Common myeloid progenitor, CD34-positive (primary cell): ENCODE measurements around the gene TEX2.
A peak's percentile ranks its signal among the peaks of the same experiment; 100 is the strongest.
"Not testable (repeated sequence)": the region's sequence is repeated elsewhere in the genome, so short reads cannot be mapped to it uniquely, and the experiment has no call there.

Experiments
- CTCF ChIA-PET: fragments of 350-600 bp; sonication (Branson Sonifier 250); formaldehyde crosslinking; loops from one replicate; lab custom pipeline; 2021; ENCODE audit warnings: antibody characterized with exemption; lab: Charles Lee
- POLR2A ChIA-PET: fragments of 350-600 bp; sonication (Branson Sonifier 250); formaldehyde crosslinking; loops from one replicate; lab custom pipeline; 2021; ENCODE audit warnings: antibody characterized with exemption; lab: Charles Lee
- DNase-seq, 3 donors: peaks; one replicate each; pipeline versions ENCODE4 v3.0.0 to v3.0.0-alpha.2; 2013
- H3K27ac ChIP-seq, 2 experiments: 1 replicate in 1 of 2; 2 replicates in 1 of 2; pipeline ENCODE4 v1.7.0; 2013; ENCODE audit warnings: inconsistent platforms in 2 of 2, low read length in 2 of 2, mild to moderate bottlenecking in 2 of 2, low read depth in 1 of 2, moderate library complexity in 1 of 2; ENCODE audit not compliant: severe bottlenecking in 2 of 2, insufficient read depth in 1 of 2, poor library complexity in 1 of 2
- H3K27me3 ChIP-seq, 5 experiments: replicated peaks in 2 of 5; 1 replicate in 3 of 5; 2 replicates in 2 of 5; pipeline versions ENCODE4 v1.6.1 to v1.7.0; 2013; ENCODE audit warnings: low read length in 4 of 5, mild to moderate bottlenecking in 2 of 5, moderate library complexity in 2 of 5, inconsistent platforms in 1 of 5; ENCODE audit not compliant: insufficient read depth in 5 of 5, control insufficient read depth in 4 of 5
- H3K36me3 ChIP-seq, 4 experiments: 1 replicate in 2 of 4; 2 replicates in 2 of 4; pipeline versions ENCODE4 v1.6.1 to v1.7.0; 2013; ENCODE audit warnings: low read length in 3 of 4, control low read depth in 1 of 4, mild to moderate bottlenecking in 1 of 4; ENCODE audit not compliant: control insufficient read depth in 4 of 4, insufficient read depth in 4 of 4
- H3K4me1 ChIP-seq, 4 experiments: 1 replicate in 3 of 4; 2 replicates in 1 of 4; pipeline versions ENCODE4 v1.6.1 to v1.7.1; 2013; ENCODE audit warnings: low read length in 3 of 4, mild to moderate bottlenecking in 3 of 4, control low read depth in 1 of 4, inconsistent platforms in 1 of 4, moderate library complexity in 1 of 4; ENCODE audit not compliant: control insufficient read depth in 4 of 4, insufficient read depth in 4 of 4; ENCODE audit errors: control extremely low read depth in 1 of 4
- H3K4me3 ChIP-seq, 7 experiments: 1 replicate in 4 of 7; 2 replicates in 3 of 7; pipeline versions ENCODE4 v1.5.1 to v1.7.0; 2013; ENCODE audit warnings: mild to moderate bottlenecking in 7 of 7, low read length in 6 of 7, moderate library complexity in 6 of 7, inconsistent platforms in 2 of 7, low read depth in 2 of 7, control low read depth in 1 of 7; ENCODE audit not compliant: insufficient read depth in 4 of 7, control insufficient read depth in 1 of 7; ENCODE audit errors: extremely low read depth in 1 of 7
- H3K9me3 ChIP-seq, 5 experiments: 1 replicate in 4 of 5; 2 replicates in 1 of 5; pipeline versions ENCODE4 v1.6.1 to v1.7.1; 2013; ENCODE audit warnings: low read length in 4 of 5, mild to moderate bottlenecking in 2 of 5, inconsistent platforms in 1 of 5, low read depth in 1 of 5, moderate library complexity in 1 of 5; ENCODE audit not compliant: control insufficient read depth in 4 of 5, insufficient read depth in 2 of 5; ENCODE audit errors: control extremely low read depth in 1 of 5
- WGBS: methylation state at CpG from one replicate; pipeline ENCODE4 v1.1.5; 2013; ENCODE audit not compliant: insufficient coverage; 5-methylcytosine and 5-hydroxymethylcytosine counted together

Gene TEX2

GRCh38 chr17:64223283-64223682 is 39.8 kb downstream of the TEX2 start:
- H3K36me3 ChIP-seq = peaks cover 0 to 2% (median 0%) of the 10 kb centered on the region in 4 experiments
- H3K4me3 ChIP-seq = no peak overlapping the region
- no peaks in the 10 kb centered on the region for H3K9me3 ChIP-seq
- no CpG with 5 or more reads among the region's 2 CpGs for WGBS
- H3K27ac ChIP-seq = no peak overlapping the region
- POLR2A ChIA-PET = no interaction called here
- CTCF ChIA-PET = interaction anchor here (1.0 to 1.5 kb wide), 2 partner anchors 13 to 28 kb away, joined by 3 read pairs; no protein-coding TSS in a partner anchor
- no peaks in the 10 kb centered on the region for H3K4me1 ChIP-seq
- H3K27me3 ChIP-seq = no peaks in the 10 kb centered on the region
- no peak for DNase-seq

DNA sequence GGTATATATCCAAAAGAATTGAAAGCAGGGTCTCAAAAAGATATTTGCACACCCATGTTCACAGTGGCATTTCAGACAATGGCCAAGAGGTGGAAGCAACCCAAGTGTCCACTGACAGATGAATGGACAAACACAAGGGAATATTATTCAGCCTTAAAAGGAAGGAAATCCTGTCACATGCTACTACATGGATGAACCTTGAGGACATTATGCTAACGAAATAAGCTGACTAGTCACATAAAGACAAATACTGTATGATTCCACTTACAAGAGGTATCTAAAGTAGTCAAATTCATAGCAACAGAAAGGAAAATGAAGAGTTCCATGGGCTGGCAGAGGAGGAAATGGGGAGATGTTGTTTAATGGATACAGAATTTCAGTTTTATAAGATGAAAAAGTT is 41.4 kb downstream of the TEX2 start:
- H3K27ac ChIP-seq = no peak overlapping the region
- no CpG with 5 or more reads among the region's 1 CpG for WGBS
- H3K36me3 ChIP-seq = peaks cover 0 to 2% (median 0%) of the 10 kb centered on the region in 4 experiments
- no peak for DNase-seq
- POLR2A ChIA-PET = no interaction called here
- H3K4me1 ChIP-seq = peaks cover 0 to 12% (median 8%) of the 10 kb centered on the region in 4 experiments
- no peaks in the 10 kb centered on the region for H3K27me3 ChIP-seq
- H3K4me3 ChIP-seq = no peak overlapping the region
- no peaks in the 10 kb centered on the region for H3K9me3 ChIP-seq
- CTCF ChIA-PET = no interaction called here

- H3K36me3 ChIP-seq, H3K27me3 ChIP-seq, H3K27ac ChIP-seq, CTCF ChIA-PET, DNase-seq, POLR2A ChIA-PET, H3K4me3 ChIP-seq, H3K9me3 ChIP-seq: not testable (repeated sequence)
- no CpG with 5 or more reads among the region's 1 CpG for WGBS
- peaks cover 0 to 21% (median 11%) of the 10 kb centered on the region in 4 experiments for H3K4me1 ChIP-seq
Measured at GRCh38 chr17:64220604-64221003, 42.5 kb downstream of the TEX2 start.

- no CpG with 5 or more reads among the region's 2 CpGs for WGBS
- Histone ChIP-seq H3K9me3 (no peaks in the 10 kb centered on the region), H3K27me3 (no peaks in the 10 kb centered on the region), H3K4me1 (peaks cover 0 to 31% (median 12%) of the 10 kb centered on the region in 4 experiments), H3K4me3 (no peak overlapping the region), H3K36me3 (peaks cover 0 to 2% (median 0%) of the 10 kb centered on the region in 4 experiments), H3K27ac (no peak overlapping the region)
- DNase-seq = no peak
- POLR2A ChIA-PET = no interaction called here
- CTCF ChIA-PET = no interaction called here
Measured at GRCh38 chr17:64219571-64219970, 43.5 kb downstream of the TEX2 start.

GRCh38 chr17:64218066-64218465 is 45.0 kb downstream of the TEX2 start:
- Histone ChIP-seq H3K4me1 (peaks cover 0 to 40% (median 12%) of the 10 kb centered on the region in 4 experiments), H3K4me3 (no peak overlapping the region), H3K36me3 (peaks cover 3 to 10% (median 7%) of the 10 kb centered on the region in 4 experiments), H3K27me3 (no peaks in the 10 kb centered on the region), H3K27ac (no peak overlapping the region), H3K9me3 (no peaks in the 10 kb centered on the region)
- ChIA-PET CTCF (interaction anchor here (0.9 to 2.2 kb wide), 6 partner anchors 18 to 79 kb away, joined by 3 to 9 read pairs (median 4); no protein-coding TSS in a partner anchor), POLR2A (no interaction called here)
- WGBS = 80% methylated on average over 3 of the region's 3 CpGs
- DNase-seq = peak in 2 of 3 donors; percentile 51 to 68

GRCh38 chr17:64217249-64217691 is 45.8 kb downstream of the TEX2 start:
- Histone ChIP-seq H3K36me3 (peaks cover 6 to 18% (median 15%) of the 10 kb centered on the region in 4 experiments), H3K27me3 (no peaks in the 10 kb centered on the region), H3K4me1 (peaks cover 0 to 40% (median 12%) of the 10 kb centered on the region in 4 experiments), H3K4me3 (no peak overlapping the region), H3K9me3 (no peaks in the 10 kb centered on the region), H3K27ac (peak overlapping the region in 1 of 2 experiments; percentile 62)
- POLR2A ChIA-PET = no interaction called here
- 90% methylated on average over 6 of the region's 6 CpGs for whole genome bisulfite sequencing
- DNase-seq = no peak
- CTCF ChIA-PET = interaction anchor here (1.1 to 2.2 kb wide), 4 partner anchors 17 to 34 kb away, joined by 3 to 5 read pairs (median 4); no protein-coding TSS in a partner anchor
